ENCODE results near the gene RBM44.
"Not testable (repeated sequence)": the region's sequence is repeated elsewhere in the genome, so short reads cannot be mapped to it uniquely, and the experiment has no call there.

RBM44 gene, protein sequence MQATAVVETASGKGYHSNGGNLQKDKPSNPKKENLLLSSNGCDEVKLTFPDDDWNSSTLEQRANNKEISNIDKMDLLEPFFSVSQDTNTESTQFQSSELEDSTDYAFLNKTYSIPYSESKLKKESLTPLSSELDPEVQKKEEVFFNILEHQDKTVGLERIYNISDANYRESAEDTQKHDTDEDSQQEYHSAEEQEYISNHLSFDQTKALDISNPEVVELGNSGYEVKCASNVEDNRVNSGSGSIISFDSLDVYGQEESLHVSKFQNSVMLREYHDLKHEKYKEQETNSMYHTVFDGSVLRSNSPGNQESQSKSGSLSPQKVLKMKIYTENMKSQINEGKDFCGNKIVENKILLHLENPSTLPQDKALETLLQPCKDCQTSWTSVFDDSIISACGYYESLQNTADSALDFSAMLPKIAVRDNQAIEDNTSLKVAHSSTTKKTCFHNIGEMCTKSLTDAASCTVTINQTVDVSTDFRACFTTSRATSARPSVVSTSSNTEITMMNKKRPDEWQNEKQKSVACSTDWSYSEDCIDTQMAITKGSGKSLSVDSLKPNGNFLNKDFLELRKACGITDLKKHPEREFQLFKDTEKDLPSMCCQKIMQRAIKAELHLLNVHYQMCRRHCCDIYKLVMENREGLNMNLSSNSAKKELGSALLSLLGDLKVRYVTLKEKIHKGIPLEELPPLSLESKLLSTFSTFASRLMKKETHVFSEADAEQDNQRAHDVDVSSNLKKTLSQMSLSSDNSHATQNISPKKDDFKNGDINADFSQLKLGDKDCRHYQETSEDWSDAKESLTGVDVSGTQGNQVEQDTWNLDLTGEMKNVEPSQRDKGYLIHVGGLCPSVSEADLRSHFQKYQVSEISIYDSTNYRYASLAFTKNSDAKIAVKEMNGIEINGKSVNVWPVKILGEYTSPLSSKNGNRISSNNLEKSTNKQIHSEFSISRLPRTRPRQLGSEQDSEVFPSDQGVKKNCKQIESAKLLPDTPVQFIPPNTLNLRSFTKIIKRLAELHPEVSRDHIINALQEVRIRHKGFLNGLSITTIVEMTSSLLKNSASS

DNA sequence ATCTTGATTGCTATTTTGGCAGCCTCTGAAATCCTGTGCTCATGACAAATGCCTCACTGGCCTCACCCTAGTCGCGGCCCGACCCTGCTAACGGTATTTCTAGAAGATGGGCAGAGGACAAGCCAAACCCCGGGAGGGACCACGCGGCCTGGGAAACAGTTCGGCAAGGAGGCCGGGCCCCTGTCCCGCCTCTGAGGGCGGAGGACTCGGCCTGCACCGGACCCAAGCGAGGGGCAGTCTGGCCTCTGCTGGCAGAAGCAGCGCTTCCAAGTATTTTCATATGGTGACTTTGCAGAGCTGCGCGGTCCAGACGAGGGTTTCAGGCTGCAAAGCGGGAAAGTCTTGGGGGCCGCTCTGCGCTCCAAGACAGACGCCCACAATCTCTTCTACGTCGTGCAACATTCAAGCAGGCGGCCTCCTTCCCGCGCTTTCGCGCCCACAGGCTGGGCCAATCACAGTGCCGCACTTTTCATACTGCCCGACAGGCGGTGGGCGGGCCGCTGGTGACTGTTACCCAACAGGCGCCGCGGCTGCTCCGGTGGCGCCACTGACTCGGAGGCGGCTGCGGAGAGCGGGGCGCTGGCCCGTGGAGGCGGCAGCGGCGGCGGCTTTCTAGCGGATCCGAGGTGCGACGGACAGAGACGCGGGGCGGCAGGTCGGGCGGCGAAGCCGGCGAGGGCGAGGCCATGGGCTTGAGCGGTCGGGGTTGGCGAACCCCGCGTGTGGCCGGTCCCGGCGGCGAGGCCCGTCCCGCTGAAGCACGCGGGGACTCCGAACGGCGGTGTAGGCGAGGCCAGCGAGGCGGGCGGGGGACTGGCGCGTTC, at the start of gene RBM44:
RBM44 (plus strand) TSS at position 544 of the 824 bp plus-strand sequence. CDS start 14,831 bp downstream, outside the sequence.
- TF ChIP-seq, protein P1, sequence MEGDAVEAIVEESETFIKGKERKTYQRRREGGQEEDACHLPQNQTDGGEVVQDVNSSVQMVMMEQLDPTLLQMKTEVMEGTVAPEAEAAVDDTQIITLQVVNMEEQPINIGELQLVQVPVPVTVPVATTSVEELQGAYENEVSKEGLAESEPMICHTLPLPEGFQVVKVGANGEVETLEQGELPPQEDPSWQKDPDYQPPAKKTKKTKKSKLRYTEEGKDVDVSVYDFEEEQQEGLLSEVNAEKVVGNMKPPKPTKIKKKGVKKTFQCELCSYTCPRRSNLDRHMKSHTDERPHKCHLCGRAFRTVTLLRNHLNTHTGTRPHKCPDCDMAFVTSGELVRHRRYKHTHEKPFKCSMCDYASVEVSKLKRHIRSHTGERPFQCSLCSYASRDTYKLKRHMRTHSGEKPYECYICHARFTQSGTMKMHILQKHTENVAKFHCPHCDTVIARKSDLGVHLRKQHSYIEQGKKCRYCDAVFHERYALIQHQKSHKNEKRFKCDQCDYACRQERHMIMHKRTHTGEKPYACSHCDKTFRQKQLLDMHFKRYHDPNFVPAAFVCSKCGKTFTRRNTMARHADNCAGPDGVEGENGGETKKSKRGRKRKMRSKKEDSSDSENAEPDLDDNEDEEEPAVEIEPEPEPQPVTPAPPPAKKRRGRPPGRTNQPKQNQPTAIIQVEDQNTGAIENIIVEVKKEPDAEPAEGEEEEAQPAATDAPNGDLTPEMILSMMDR (IDR thresholded peaks at IDR 0.05; ENCODE audit: borderline replicate concordance, control extremely low read depth, extremely low read depth, insufficient read depth, missing control alignments) = no peak
- in situ Hi-C loops (cut with MboI; ENCODE audit: low sequenced_read_pairs, unreplicated experiment) = no loop called here

GRCh38 chr2:237749002-237749401, 49.6 kb upstream of the RBM44 start:
- no peak for DNase-seq (ENCODE audit: low spot score)
- in situ Hi-C loops (cut with MboI; ENCODE audit: low sequenced_read_pairs, unreplicated experiment) = no loop called here
- TF ChIP-seq, protein P1 (IDR thresholded peaks at IDR 0.05; ENCODE audit: borderline replicate concordance, control extremely low read depth, extremely low read depth, insufficient read depth, missing control alignments) = no peak

More for the DNA sequence above, at the start of gene RBM44:
- peak; percentile 6 for DNase-seq (ENCODE audit: low spot score)

- in situ Hi-C loops (cut with MboI; ENCODE audit: low sequenced_read_pairs, unreplicated experiment) = no loop called here
- no peak for DNase-seq (ENCODE audit: low spot score)
- TF ChIP-seq, protein P1 (IDR thresholded peaks at IDR 0.05; ENCODE audit: borderline replicate concordance, control extremely low read depth, extremely low read depth, insufficient read depth, missing control alignments) = no peak
Observed at GRCh38 chr2:237749961-237750360, 48.6 kb upstream of the RBM44 start.

DNA sequence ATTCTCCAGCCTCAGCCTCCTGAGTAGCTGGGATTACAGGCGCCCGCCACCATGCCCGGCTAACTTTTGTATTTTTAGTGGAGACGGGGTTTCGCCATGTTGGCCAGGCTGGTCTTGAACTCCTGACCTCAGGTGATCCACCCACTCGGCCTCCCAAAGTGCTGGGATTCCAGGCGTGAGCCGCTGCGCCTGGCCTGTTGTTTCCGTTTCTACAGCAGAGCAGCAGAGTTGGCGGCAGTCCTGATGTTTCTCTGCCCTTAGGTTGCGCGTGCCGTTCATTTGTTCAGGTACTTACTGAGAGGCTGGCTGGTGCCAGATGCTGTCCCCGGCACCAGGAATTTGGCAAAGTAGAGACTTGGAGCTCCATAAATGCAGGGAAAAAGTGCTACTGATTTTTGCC, 48.1 kb upstream of the RBM44 start:
- DNase-seq (ENCODE audit: low spot score); in situ Hi-C loops (cut with MboI; ENCODE audit: low sequenced_read_pairs, unreplicated experiment): not testable (repeated sequence)

DNA sequence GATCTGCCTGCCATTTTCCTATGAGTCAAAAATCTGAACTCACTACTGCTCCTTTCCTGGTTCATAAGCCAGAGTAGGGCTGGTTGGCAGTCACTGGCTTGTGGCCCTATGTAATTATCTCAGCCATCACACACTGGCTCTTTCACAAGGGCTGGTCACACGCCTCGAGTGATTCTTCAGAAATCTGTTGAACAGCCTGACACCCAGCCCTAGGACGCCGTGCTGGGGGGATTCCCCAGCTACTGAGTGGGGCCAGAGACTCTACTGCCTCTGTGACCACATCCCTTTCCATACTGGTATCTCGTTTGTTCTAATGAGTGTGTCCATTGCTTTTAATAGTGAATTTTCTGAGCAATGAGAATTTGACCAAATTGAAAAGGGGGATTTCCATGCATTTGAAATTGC, 45.8 kb upstream of the RBM44 start:
- peak; percentile 88 for DNase-seq (ENCODE audit: low spot score)
- TF ChIP-seq, protein P1 (IDR thresholded peaks at IDR 0.05; ENCODE audit: borderline replicate concordance, control extremely low read depth, extremely low read depth, insufficient read depth, missing control alignments) = no peak
- in situ Hi-C loops (cut with MboI; ENCODE audit: low sequenced_read_pairs, unreplicated experiment) = no loop called here

DNA sequence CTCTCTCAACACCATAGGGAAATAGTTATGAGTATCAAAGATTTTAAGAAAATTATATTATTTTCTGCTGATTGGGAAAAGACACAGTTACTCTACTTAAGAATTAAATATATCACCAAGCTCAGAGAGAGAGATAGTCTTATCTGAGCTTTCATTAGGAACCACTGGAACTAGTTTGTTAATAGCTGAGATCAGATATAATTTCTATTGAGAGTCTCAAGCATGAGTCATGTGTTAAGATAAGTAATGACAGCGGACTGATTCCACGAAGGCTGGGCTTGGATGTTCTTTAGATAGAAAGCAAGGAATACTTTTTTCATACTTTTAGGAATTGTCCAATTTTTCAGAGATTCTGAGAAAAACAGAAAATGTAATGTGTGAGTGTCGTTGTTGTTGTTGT, 44.4 kb upstream of the RBM44 start:
- in situ Hi-C loops (cut with MboI; ENCODE audit: low sequenced_read_pairs, unreplicated experiment) = no loop called here
- TF ChIP-seq, protein P1 (IDR thresholded peaks at IDR 0.05; ENCODE audit: borderline replicate concordance, control extremely low read depth, extremely low read depth, insufficient read depth, missing control alignments) = no peak
- DNase-seq (ENCODE audit: low spot score) = no peak
